ENCODE results near the gene GSE1.
A peak's percentile ranks its signal among the peaks of the same experiment; 100 is the strongest.

GSE1 gene

DNA sequence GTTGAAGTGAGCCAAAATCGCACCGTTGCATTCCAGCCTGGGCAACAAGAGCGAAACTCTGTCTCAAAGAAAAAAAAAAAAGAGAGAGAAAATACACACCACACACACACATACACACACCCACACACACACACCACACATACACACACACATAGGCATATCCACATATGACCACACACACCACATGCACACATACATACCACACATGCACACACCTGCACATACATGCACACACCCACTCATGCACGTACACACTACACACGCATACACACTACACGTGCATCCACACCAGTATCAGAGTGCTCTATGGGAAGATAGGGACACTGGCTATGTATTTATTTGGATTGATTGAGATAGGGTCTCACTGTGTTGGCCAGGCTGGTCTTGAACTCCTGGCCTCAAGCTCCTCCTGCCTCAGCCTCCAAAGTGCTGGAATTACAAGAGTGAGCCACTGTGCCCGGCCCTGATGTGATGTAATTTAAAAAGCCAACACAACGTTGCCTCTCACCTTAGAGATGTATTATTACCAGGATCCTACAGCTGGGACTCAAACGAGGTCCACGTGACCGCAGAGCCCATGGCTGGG, 93.4 kb downstream of the GSE1 start:
- H3K27ac ChIP-seq: no peak overlapping the region
- no peak for TF ChIP-seq CTCF (IDR thresholded peaks at IDR 0.05)
- TF ChIP-seq ZFX (IDR thresholded peaks at IDR 0.05; ENCODE audit: borderline replicate concordance): no peak

DNA sequence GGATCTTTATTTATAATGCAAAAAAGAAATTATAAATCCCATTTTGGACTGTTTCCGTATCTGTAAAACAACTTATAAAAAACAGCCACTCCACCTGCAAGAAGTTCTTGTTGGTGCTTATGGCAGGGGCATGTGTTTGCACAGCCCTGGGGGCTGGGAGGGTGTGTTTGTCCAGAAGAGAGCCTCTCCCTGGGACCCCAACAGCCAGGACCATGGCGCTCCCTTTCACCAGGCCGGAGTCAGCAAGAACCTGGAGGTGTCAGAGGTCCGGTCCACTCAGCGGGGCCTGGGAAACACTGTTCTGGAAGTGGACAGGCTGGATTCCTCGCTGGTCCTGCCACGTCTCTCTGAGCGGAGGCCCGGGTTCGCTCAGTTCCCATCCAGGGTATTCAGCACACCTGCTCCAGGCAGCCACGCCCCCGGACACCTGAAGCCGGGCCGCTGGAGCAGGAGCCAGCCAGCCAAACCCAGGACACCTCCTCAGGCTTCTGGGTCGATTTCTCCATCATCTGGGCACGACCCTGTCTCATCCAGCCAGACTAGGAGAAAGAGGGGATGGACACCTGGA, 94.5 kb downstream of the GSE1 start:
- peak overlapping the region; percentile 37; the same call in 1 of the 2 replicates for H3K27ac ChIP-seq
- TF ChIP-seq CTCF (IDR thresholded peaks at IDR 0.05) (no peak), ZFX (IDR thresholded peaks at IDR 0.05; ENCODE audit: borderline replicate concordance) (no peak)

GRCh38 chr16:85708338-85708737, 95.2 kb downstream of the GSE1 start:
- no peak overlapping the region for H3K27ac ChIP-seq
- TF ChIP-seq CTCF (IDR thresholded peaks at IDR 0.05) (no peak), ZFX (IDR thresholded peaks at IDR 0.05; ENCODE audit: borderline replicate concordance) (no peak)

DNA sequence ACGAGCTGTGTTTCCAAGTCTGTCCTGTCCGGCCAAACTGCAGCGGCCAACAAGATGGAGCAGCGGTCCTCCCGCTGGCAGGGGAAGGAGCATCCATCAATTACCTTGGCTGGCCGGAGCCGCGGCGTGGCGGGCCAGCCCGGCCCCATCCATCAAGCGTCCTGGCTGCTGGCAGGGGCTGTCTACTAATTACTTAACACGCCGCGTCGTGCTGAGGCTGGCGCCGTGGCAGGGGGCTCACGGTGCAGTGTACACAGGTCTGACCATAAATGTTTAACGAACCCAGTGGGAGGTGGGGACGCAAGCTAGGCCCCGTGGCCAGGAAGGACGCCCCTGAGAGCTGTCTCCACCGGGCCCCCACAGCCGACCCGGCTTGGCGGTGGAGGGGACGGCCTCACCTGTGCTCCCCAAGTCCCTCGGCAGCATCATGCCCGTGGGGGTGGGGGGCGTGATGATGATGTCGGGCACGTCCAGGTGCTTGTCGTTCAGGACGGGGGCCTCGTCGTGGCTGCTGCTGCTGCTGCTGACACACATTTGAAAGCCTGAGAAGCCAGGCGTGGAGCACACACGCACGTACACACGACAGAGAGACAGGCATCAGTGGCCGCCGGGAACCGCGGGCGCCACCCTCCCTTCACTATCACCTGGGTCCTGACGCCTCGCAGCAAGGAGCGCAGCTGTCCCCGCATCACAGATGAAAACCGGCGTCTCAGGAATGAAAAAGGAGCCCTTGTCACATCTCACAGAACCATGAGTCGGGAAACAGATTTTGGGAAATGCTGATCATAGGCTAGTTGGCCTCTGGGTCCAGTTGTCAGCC, 96.9 kb downstream of the GSE1 start:
- H3K27ac ChIP-seq: no peak overlapping the region
- TF ChIP-seq CTCF (IDR thresholded peaks at IDR 0.05) (no peak), ZFX (IDR thresholded peaks at IDR 0.05; ENCODE audit: borderline replicate concordance) (no peak)

GRCh38 chr16:85710732-85711131, 97.6 kb downstream of the GSE1 start:
- TF ChIP-seq CTCF (IDR thresholded peaks at IDR 0.05): no peak
- TF ChIP-seq ZFX (IDR thresholded peaks at IDR 0.05; ENCODE audit: borderline replicate concordance): no peak
- no peak overlapping the region for H3K27ac ChIP-seq

DNA sequence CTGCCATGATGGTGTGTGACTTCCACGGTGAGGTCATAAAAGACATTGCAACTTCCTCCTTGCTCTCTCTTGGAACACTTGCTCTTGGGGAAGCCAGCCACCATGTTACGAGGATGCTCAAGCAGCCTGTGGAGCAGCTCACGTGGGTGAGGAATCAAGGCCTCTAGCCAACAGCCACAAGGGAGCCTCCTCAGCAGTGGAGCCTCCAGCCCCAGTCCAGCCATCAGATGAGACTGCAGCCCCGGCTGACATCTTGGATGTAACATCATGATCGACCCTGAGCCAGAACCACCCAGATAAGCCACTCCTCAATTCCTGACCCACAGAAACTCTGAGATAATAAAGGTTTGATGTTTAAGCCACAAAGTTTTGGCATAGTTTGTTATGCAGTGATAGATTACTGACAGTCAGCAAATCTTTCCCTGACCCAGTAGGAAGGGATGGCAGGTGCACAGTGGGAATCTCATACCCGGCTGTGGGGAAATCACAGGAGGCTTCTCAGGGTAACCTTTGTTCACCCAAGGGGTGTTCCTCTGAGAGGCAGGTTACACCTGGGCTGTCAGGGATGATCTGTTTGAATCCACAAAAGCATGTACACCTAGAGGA, 99.0 kb downstream of the GSE1 start:
- TF ChIP-seq CTCF (IDR thresholded peaks at IDR 0.05) (no peak), ZFX (IDR thresholded peaks at IDR 0.05; ENCODE audit: borderline replicate concordance) (no peak)

More for the DNA sequence above, 99.0 kb downstream of the GSE1 start:
- H3K27ac ChIP-seq: no peak overlapping the region
